Measurements from ENCODE around the gene DSCAM. TPM values are rescaled to one million over a fixed set of nuclear protein-coding genes. Genes with fewer than 3 reads are reported as not detected.

The DSCAM gene
- polyA plus RNA-seq, 1 experiment, result not detected

DNA sequence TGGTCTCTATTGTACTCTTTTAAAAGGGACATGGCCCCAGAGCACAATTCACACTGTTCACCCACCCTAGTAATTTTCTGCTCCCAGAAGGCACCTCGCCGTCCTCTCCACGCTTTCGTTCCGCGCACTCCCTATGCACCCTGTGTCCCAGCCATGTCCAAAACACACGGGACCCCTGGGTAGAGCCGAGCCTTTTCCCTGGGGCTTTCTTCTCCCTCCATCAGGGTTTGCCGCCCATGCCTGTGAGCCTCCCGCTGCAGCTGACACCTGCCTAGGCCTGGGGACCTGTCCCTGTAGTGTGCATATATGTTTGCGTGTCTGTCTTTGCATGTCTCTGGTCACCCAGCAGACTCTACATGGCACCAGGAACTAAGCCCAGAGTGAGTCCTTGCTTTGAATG, 677.0 kb downstream of the DSCAM start:
- DNase-seq (ENCODE audit: low read depth, low spot score), result no peak
- Histone ChIP-seq H3K9me3 (ENCODE audit: control insufficient read depth, insufficient read depth, low read length) (peaks cover 56% of the 10 kb centered on the region), H3K27me3 (ENCODE audit: control insufficient read depth, insufficient read depth, low read length) (no peaks in the 10 kb centered on the region), H3K27ac (ENCODE audit: low read depth, low read length) (no peak overlapping the region), H3K4me3 (ENCODE audit: low read depth, low read length) (no peak overlapping the region)
- TF ChIP-seq, protein P1, sequence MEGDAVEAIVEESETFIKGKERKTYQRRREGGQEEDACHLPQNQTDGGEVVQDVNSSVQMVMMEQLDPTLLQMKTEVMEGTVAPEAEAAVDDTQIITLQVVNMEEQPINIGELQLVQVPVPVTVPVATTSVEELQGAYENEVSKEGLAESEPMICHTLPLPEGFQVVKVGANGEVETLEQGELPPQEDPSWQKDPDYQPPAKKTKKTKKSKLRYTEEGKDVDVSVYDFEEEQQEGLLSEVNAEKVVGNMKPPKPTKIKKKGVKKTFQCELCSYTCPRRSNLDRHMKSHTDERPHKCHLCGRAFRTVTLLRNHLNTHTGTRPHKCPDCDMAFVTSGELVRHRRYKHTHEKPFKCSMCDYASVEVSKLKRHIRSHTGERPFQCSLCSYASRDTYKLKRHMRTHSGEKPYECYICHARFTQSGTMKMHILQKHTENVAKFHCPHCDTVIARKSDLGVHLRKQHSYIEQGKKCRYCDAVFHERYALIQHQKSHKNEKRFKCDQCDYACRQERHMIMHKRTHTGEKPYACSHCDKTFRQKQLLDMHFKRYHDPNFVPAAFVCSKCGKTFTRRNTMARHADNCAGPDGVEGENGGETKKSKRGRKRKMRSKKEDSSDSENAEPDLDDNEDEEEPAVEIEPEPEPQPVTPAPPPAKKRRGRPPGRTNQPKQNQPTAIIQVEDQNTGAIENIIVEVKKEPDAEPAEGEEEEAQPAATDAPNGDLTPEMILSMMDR (IDR thresholded peaks at IDR 0.05; ENCODE audit: low read depth, low read length), result no peak
- ChIA-PET POLR2A (no interaction called here), CTCF (no interaction called here)

DNA sequence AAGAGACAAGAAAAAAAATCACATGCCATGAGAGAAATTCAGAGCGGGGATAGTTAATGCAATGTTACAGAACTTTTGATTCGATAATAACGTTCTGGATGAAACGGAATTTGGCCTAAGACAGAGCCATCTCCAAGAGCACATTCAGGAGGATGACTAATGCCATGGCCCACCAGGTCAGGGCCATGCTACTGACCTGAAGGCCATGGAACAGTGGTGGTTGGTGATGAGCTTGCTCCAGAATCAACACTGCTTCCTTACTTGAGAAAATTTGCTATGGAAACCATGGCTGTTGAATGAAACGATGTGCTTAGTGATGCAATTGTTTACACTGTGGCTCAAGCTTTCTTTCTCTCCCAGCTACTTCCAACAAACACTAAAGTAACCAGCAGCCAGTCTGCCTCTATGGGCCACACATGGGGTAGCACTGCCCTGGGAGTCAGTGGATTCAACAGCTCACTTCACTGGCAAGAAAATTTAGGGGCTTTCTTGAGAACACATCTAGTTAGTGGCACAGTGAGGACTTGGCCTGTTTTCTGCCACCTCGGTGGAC, 680.6 kb downstream of the DSCAM start:
- no peak for DNase-seq (ENCODE audit: low read depth, low spot score)
- Histone ChIP-seq H3K9me3 (ENCODE audit: control insufficient read depth, insufficient read depth, low read length) (peaks cover 52% of the 10 kb centered on the region), H3K4me3 (ENCODE audit: low read depth, low read length) (no peak overlapping the region), H3K27ac (ENCODE audit: low read depth, low read length) (no peak overlapping the region), H3K27me3 (ENCODE audit: control insufficient read depth, insufficient read depth, low read length) (no peaks in the 10 kb centered on the region)
- TF ChIP-seq, protein P1 (IDR thresholded peaks at IDR 0.05; ENCODE audit: low read depth, low read length), result no peak
- CTCF ChIA-PET, result no interaction called here
- POLR2A ChIA-PET, result no interaction called here

DNA sequence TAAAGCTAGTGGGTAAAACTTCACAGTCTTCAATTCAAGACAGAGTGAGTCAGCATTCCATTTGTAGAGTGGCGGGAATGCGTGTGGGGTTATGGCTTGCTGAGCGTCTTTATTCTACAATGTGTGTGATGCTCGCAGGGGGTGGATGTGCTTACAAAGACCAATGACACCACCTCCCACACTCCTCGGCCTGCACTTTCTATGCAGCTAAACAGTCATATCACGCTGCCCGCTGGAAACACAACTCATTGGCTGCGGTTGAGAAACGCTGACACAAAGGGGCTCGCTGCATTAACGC, 681.2 kb downstream of the DSCAM start:
- no peak for DNase-seq (ENCODE audit: low read depth, low spot score)
- ChIA-PET POLR2A (no interaction called here), CTCF (no interaction called here)
- Histone ChIP-seq H3K4me3 (ENCODE audit: low read depth, low read length) (no peak overlapping the region), H3K27me3 (ENCODE audit: control insufficient read depth, insufficient read depth, low read length) (no peaks in the 10 kb centered on the region), H3K27ac (ENCODE audit: low read depth, low read length) (no peak overlapping the region), H3K9me3 (ENCODE audit: control insufficient read depth, insufficient read depth, low read length) (peaks cover 50% of the 10 kb centered on the region)
- TF ChIP-seq, protein P1 (IDR thresholded peaks at IDR 0.05; ENCODE audit: low read depth, low read length), result no peak

DNA sequence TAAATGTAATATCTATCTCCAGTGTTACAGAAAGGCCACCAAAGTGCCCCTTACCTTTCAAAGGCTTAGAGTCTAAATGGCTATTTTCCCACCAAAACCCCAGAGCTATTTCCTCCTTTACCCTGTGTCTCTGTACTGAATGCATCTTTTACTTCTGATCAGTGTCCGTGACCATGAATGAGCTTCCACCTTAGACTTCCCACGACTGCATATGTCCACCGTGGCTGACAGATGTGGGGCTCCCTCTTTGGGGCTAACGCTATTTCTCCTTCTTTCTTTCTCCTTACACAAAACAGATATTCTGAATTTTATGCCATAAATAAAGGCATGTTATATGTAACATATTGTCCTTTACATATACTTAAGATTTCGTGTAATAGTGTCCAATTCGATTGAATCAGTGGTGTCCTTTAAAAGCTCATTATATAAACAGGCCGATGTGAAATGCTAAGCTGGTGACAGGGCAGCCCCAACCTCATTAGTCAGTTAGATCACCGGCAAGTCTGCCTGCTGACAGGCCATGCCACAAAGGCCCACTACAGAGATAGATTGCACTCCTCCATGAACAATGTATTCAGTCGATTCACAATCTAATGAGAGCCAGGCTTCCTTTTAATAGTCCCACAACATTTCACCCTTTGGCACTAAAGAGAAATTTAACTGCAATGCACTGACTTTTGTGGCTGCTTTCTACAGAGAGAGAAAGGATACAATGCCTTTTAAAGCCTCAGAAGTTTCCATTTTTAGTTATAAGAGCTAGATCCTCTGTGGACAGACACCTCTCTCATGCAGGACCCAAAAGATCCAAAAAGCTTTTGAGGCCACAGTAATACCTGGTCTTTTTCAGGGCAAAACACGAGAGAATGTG, 681.8 kb downstream of the DSCAM start:
- Histone ChIP-seq H3K27me3 (ENCODE audit: control insufficient read depth, insufficient read depth, low read length) (no peaks in the 10 kb centered on the region), H3K4me3 (ENCODE audit: low read depth, low read length) (no peak overlapping the region), H3K27ac (ENCODE audit: low read depth, low read length) (no peak overlapping the region), H3K9me3 (ENCODE audit: control insufficient read depth, insufficient read depth, low read length) (peaks cover 45% of the 10 kb centered on the region)
- no peak for DNase-seq (ENCODE audit: low read depth, low spot score)
- TF ChIP-seq, protein P1 (IDR thresholded peaks at IDR 0.05; ENCODE audit: low read depth, low read length), result no peak
- CTCF ChIA-PET, result interaction anchor here (0.7 kb wide), 1 partner anchor 36 kb away, joined by 3 read pairs; no protein-coding TSS in a partner anchor
- POLR2A ChIA-PET, result no interaction called here

DNA sequence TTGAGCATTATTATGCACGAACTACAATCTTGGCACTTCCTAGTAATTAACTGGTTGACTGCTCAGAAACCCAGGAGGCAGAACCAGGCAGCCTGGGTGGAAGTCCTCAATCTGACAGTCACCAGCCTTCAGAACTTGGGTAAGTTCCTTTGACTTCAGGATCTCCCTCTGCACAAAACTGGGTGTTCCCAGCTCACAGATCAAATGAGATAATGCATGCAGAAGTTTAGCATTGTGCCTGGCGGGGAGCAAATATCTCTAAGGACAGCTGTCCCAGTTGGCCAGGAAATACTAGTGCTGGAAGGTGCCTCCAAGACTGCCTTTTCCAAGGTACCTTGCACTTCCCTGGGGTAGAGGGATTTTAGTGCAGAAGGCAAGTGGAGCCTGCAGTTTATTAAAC, 684.9 kb downstream of the DSCAM start:
- TF ChIP-seq, protein P1 (IDR thresholded peaks at IDR 0.05; ENCODE audit: low read depth, low read length), result no peak

More for the DNA sequence above, 684.9 kb downstream of the DSCAM start:
- POLR2A ChIA-PET, result no interaction called here
- Histone ChIP-seq H3K4me3 (ENCODE audit: low read depth, low read length) (no peak overlapping the region), H3K9me3 (ENCODE audit: control insufficient read depth, insufficient read depth, low read length) (peaks cover 38% of the 10 kb centered on the region), H3K27me3 (ENCODE audit: control insufficient read depth, insufficient read depth, low read length) (no peaks in the 10 kb centered on the region), H3K27ac (ENCODE audit: low read depth, low read length) (no peak overlapping the region)
- CTCF ChIA-PET, result no interaction called here
- DNase-seq (ENCODE audit: low read depth, low spot score), result no peak
